RWPE2 (cell line): ENCODE data around the gene HIVEP2.

Source experiments
- ATAC-seq: fragments of 200-7000 bp; cut with Tn5 transposase; 3 replicates; pipeline ENCODE4 v1.9.1; 2021; ENCODE audit warnings: low read depth
- DNase-seq: peaks from one replicate; pipeline ENCODE4 v3.0.0-alpha.2; 2020; ENCODE audit warnings: low spot score
- H3K27ac ChIP-seq: fragments of 450-650 bp; 2 replicates; pipeline ENCODE4 v1.5.1; 2017; ENCODE audit warnings: mild to moderate bottlenecking; ENCODE audit not compliant: poor library complexity, severe bottlenecking
- H3K27me3 ChIP-seq: fragments of 250-450 bp; sonication (Bioruptor Pico); 2 replicates; pipeline ENCODE4 v1.5.1; 2021; ENCODE audit warnings: mild to moderate bottlenecking, moderate library complexity; ENCODE audit not compliant: insufficient read depth, poor library complexity, severe bottlenecking
- H3K36me3 ChIP-seq: fragments of 250-450 bp; sonication (Bioruptor Pico); 2 replicates; pipeline ENCODE4 v1.5.1; 2020; ENCODE audit warnings: low read depth, mild to moderate bottlenecking, moderate library complexity
- H3K4me1 ChIP-seq: fragments of 250-450 bp; sonication (Bioruptor Pico); 2 replicates; pipeline ENCODE4 v1.5.1; 2021; ENCODE audit warnings: mild to moderate bottlenecking, moderate library complexity; ENCODE audit not compliant: insufficient read depth, poor library complexity, severe bottlenecking
- H3K4me3 ChIP-seq: fragments of 250-450 bp; sonication (Bioruptor Pico); 2 replicates; pipeline ENCODE4 v1.5.1; 2021; ENCODE audit warnings: mild to moderate bottlenecking, moderate library complexity; ENCODE audit not compliant: severe bottlenecking
- H3K9me3 ChIP-seq: fragments of 250-450 bp; sonication (Bioruptor Pico); 2 replicates; pipeline ENCODE4 v1.5.1; 2021; ENCODE audit warnings: mild to moderate bottlenecking, moderate library complexity; ENCODE audit not compliant: severe bottlenecking
- CTCF ChIP-seq: fragments of 450-650 bp; IDR thresholded peaks from one replicate; pipeline ENCODE4 v1.5.1; 2017; ENCODE audit warnings: mild to moderate bottlenecking, moderate library complexity; ENCODE audit not compliant: poor library complexity, severe bottlenecking

Gene HIVEP2

GRCh38 chr6:142892254-142893021 lies 52.5 kb downstream of the HIVEP2 start:
- no peak for DNase-seq
- Histone ChIP-seq H3K4me3 (no peak overlapping the region), H3K27ac (no peak overlapping the region), H3K4me1 (peaks cover 21% of the 10 kb centered on the region), H3K36me3 (no peaks in the 10 kb centered on the region), H3K9me3 (no peaks in the 10 kb centered on the region), H3K27me3 (no peaks in the 10 kb centered on the region)
- TF ChIP-seq CTCF = no peak
- ATAC-seq = no peak

GRCh38 chr6:142891454-142891853 lies 53.5 kb downstream of the HIVEP2 start:
- Histone ChIP-seq H3K4me1 (peaks cover 28% of the 10 kb centered on the region), H3K4me3 (no peak overlapping the region), H3K27ac (no peak overlapping the region), H3K36me3 (no peaks in the 10 kb centered on the region), H3K9me3 (no peaks in the 10 kb centered on the region), H3K27me3 (no peaks in the 10 kb centered on the region)
- ATAC-seq (no peak), DNase-seq (no peak)
- TF ChIP-seq CTCF = no peak

- H3K36me3 ChIP-seq = no peaks in the 10 kb centered on the region
- no peak overlapping the region for H3K4me3 ChIP-seq
- no peaks in the 10 kb centered on the region for H3K27me3 ChIP-seq
- H3K9me3 ChIP-seq = no peaks in the 10 kb centered on the region
- DNase-seq (no peak), ATAC-seq (no peak)
- peaks cover 47% of the 10 kb centered on the region for H3K4me1 ChIP-seq
- H3K27ac ChIP-seq = no peak overlapping the region
- TF ChIP-seq CTCF = no peak
These were observed 56.5 kb downstream of the HIVEP2 start for GRCh38 chr6:142888456-142888855.

GRCh38 chr6:142887517-142887916 lies 57.5 kb downstream of the HIVEP2 start:
- DNase-seq (no peak), ATAC-seq (no peak)
- Histone ChIP-seq H3K4me1 (peaks cover 38% of the 10 kb centered on the region), H3K36me3 (no peaks in the 10 kb centered on the region), H3K4me3 (no peak overlapping the region), H3K27ac (peak overlapping the region; percentile 4), H3K27me3 (no peaks in the 10 kb centered on the region), H3K9me3 (no peaks in the 10 kb centered on the region)
- no peak for TF ChIP-seq CTCF

GRCh38 chr6:142886431-142887170 lies 58.4 kb downstream of the HIVEP2 start:
- H3K36me3 ChIP-seq = no peaks in the 10 kb centered on the region
- no peak for DNase-seq
- no peak overlapping the region for H3K4me3 ChIP-seq
- TF ChIP-seq CTCF = peak; percentile 74
- no peaks in the 10 kb centered on the region for H3K27me3 ChIP-seq
- no peak for ATAC-seq
- H3K4me1 ChIP-seq = peaks cover 32% of the 10 kb centered on the region
- H3K9me3 ChIP-seq = no peaks in the 10 kb centered on the region
- peak overlapping the region; percentile 63 for H3K27ac ChIP-seq
